ENCODE measurements around the gene RFC4.

DNA sequence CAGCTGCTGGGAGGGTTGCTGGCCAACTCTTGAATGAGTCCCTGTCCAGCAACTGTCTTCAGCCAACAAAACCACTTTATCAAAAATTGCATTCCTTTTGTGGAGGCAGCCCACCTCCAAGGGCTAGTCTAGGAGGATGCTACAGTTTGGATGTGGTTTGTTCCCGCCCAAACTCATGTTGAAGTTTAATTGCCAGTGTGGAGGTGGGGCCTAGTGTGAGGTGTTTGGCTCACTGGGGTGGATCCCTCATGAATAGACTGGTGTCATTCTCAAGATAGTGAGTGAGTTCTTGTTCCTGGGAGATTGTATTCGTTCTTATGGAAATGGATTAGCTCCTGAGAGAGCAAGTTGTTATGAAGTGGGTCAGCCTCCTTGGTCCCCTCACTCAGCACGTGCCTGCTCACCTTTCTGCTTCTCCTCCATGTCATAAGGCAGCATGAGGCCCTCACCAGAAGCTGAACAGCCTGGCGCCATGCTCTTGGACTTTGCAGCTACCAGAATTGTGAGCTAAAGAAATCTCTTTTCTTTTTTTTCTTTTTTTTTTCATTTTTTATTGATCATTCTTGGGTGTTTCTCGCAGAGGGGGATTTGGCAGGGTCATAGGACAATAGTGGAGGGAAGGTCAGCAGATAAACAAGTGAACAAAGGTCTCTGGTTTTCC is 4.2 kb upstream of the RFC4 start:
- TF ChIP-seq, protein P1, sequence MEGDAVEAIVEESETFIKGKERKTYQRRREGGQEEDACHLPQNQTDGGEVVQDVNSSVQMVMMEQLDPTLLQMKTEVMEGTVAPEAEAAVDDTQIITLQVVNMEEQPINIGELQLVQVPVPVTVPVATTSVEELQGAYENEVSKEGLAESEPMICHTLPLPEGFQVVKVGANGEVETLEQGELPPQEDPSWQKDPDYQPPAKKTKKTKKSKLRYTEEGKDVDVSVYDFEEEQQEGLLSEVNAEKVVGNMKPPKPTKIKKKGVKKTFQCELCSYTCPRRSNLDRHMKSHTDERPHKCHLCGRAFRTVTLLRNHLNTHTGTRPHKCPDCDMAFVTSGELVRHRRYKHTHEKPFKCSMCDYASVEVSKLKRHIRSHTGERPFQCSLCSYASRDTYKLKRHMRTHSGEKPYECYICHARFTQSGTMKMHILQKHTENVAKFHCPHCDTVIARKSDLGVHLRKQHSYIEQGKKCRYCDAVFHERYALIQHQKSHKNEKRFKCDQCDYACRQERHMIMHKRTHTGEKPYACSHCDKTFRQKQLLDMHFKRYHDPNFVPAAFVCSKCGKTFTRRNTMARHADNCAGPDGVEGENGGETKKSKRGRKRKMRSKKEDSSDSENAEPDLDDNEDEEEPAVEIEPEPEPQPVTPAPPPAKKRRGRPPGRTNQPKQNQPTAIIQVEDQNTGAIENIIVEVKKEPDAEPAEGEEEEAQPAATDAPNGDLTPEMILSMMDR (IDR thresholded peaks at IDR 0.05): no peak
- no peak for TF ChIP-seq POLR2A (IDR thresholded peaks at IDR 0.05)
